ENCODE measurements around the gene OR13C4.

GRCh38 chr9:104536756-104537155 lies 9.7 kb upstream of the OR13C4 start, which contains the start of gene OR13C3:
- TF ChIP-seq, protein P1, sequence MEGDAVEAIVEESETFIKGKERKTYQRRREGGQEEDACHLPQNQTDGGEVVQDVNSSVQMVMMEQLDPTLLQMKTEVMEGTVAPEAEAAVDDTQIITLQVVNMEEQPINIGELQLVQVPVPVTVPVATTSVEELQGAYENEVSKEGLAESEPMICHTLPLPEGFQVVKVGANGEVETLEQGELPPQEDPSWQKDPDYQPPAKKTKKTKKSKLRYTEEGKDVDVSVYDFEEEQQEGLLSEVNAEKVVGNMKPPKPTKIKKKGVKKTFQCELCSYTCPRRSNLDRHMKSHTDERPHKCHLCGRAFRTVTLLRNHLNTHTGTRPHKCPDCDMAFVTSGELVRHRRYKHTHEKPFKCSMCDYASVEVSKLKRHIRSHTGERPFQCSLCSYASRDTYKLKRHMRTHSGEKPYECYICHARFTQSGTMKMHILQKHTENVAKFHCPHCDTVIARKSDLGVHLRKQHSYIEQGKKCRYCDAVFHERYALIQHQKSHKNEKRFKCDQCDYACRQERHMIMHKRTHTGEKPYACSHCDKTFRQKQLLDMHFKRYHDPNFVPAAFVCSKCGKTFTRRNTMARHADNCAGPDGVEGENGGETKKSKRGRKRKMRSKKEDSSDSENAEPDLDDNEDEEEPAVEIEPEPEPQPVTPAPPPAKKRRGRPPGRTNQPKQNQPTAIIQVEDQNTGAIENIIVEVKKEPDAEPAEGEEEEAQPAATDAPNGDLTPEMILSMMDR (IDR thresholded peaks at IDR 0.05), result no peak
- no peak for TF ChIP-seq EP300 (IDR thresholded peaks at IDR 0.05)
- no peak for TF ChIP-seq POLR2AphosphoS5 (IDR thresholded peaks at IDR 0.05)
- TF ChIP-seq POLR2A (IDR thresholded peaks at IDR 0.05), result no peak
